NB4 (cell line): ENCODE results near the gene XK.

Experiments
- CTCF ChIP-seq: IDR thresholded peaks from one replicate; pipeline ENCODE4 v1.5.1; 2012; ENCODE audit warnings: low read depth, low read length
- MAX ChIP-seq: IDR thresholded peaks from 2 replicates; pipeline ENCODE4 v1.6.1; 2011; ENCODE audit warnings: low read depth, low read length
- MYC ChIP-seq: IDR thresholded peaks from 2 replicates; pipeline ENCODE4 v1.6.1; 2011; ENCODE audit warnings: low read depth, low read length
- POLR2A ChIP-seq: IDR thresholded peaks from 2 replicates; pipeline ENCODE4 v1.6.1; 2011; ENCODE audit warnings: mild to moderate bottlenecking; ENCODE audit not compliant: insufficient read length; ENCODE audit errors: extremely low read depth

GRCh38 chrX:37678574-37678973, 7.0 kb upstream of the XK start:
- TF ChIP-seq CTCF (no peak), POLR2A (no peak), MYC (no peak), MAX (no peak)
